ENCODE results near the gene UBE2E2. TPM values are rescaled to one million over a fixed set of nuclear protein-coding genes. Genes with fewer than 3 reads are reported as not detected.

UBE2E2 gene
- total RNA-seq, 1 experiment from 2014 or later = 38.6 TPM

GRCh38 chr3:23492057-23492456 is 288.9 kb downstream of the UBE2E2 start:
- Histone ChIP-seq H3K27me3 (ENCODE audit: insufficient read depth, low read length) (no peaks in the 10 kb centered on the region), H4K8ac (replicated peaks; ENCODE audit: insufficient read length, low read depth, low read length) (no peak overlapping the region), H2BK12ac (ENCODE audit: insufficient read length, low read depth, low read length) (no peak overlapping the region), H3K79me1 (ENCODE audit: insufficient read depth, low read depth, low read length, poor library complexity, severe bottlenecking) (no peaks in the 10 kb centered on the region), H4K5ac (ENCODE audit: insufficient read length, low read depth, low read length) (no peak overlapping the region), H3K79me2 (ENCODE audit: insufficient read depth, low read length) (no peaks in the 10 kb centered on the region), H2BK120ac (ENCODE audit: low read depth, low read length, poor library complexity, severe bottlenecking) (no peak overlapping the region), H2BK5ac (ENCODE audit: insufficient read length, low read length) (no peak overlapping the region), H4K20me1 (ENCODE audit: control insufficient read depth, insufficient read depth, insufficient read length) (no peaks in the 10 kb centered on the region), H3K4me1 (ENCODE audit: insufficient read depth, low read length) (peaks cover 2% of the 10 kb centered on the region; the same call in 1 of the 2 replicates), H3K23me2 (ENCODE audit: insufficient read length, low read depth, low read length, poor library complexity, severe bottlenecking) (no peaks in the 10 kb centered on the region), H3K27ac (ENCODE audit: insufficient read length, low read depth, low read length) (no peak overlapping the region), H4K91ac (ENCODE audit: insufficient read length, low read depth, low read length) (no peak overlapping the region), H3K4me2 (ENCODE audit: insufficient read depth, insufficient read length, low read length) (no peak overlapping the region), H3K23ac (ENCODE audit: insufficient read length, low read depth, low read length) (no peak overlapping the region), H3K56ac (ENCODE audit: insufficient read length, low read depth, low read length) (no peak overlapping the region), H2BK20ac (ENCODE audit: low read depth, low read length, poor library complexity, severe bottlenecking) (no peak overlapping the region), H2AFZ (ENCODE audit: low read length) (no peak overlapping the region), H3T11ph (ENCODE audit: low read length) (no peak overlapping the region), H2AK5ac (ENCODE audit: insufficient read length, low read length) (no peak overlapping the region), H3K4ac (ENCODE audit: low read depth, low read length) (no peak overlapping the region), H3K18ac (ENCODE audit: insufficient read length, low read depth, low read length) (no peak overlapping the region), H2BK15ac (ENCODE audit: low read depth, low read length) (no peak overlapping the region), H3K9me3 (ENCODE audit: control insufficient read depth, low read depth, low read length) (no peaks in the 10 kb centered on the region), H3K9ac (ENCODE audit: extremely low read depth, insufficient read length, low read length) (no peak overlapping the region), H3K14ac (ENCODE audit: insufficient read depth, low read length) (no peak overlapping the region)
- Mint-ChIP-seq H3K4me3 (no peak overlapping the region), H3K4me1 (peaks cover 13 to 18% of the 10 kb centered on the region in 2 experiments), H3K27ac (peak overlapping the region in 1 of 3 experiments; percentile 1; a peak in 1 of 7 replicates), H3K36me3 (ENCODE audit: insufficient read depth in 1 of 3, low read depth in 3 of 3) (no peaks in the 10 kb centered on the region), H3K27me3 (ENCODE audit: low read depth) (no peaks in the 10 kb centered on the region), H3K9me3 (no peaks in the 10 kb centered on the region)
- no peak for DNase-seq
- TF ChIP-seq CTCF (conservative IDR thresholded peaks at IDR 0.05) = no peak

Measured in H9 (cell line).